SK-N-SH (cell line): ENCODE data around the gene PRDX5.

Source experiments
- GABPA ChIP-seq: IDR thresholded peaks from 2 replicates; pipeline ENCODE4 v1.4.0; 2012; ENCODE audit warnings: low read depth, mild to moderate bottlenecking
- POLR2AphosphoS5 ChIP-seq: IDR thresholded peaks from 2 replicates; pipeline ENCODE4 v1.6.1; 2012; ENCODE audit warnings: low read depth, low read length
- TF ChIP-seq, protein P1 (sequence below): fragments of 200-600 bp; sonication (generic); IDR thresholded peaks from 2 replicates; pipeline ENCODE4 v1.6.1; 2017; ENCODE audit warnings: antibody characterized with exemption, mild to moderate bottlenecking, moderate library complexity

DNA sequence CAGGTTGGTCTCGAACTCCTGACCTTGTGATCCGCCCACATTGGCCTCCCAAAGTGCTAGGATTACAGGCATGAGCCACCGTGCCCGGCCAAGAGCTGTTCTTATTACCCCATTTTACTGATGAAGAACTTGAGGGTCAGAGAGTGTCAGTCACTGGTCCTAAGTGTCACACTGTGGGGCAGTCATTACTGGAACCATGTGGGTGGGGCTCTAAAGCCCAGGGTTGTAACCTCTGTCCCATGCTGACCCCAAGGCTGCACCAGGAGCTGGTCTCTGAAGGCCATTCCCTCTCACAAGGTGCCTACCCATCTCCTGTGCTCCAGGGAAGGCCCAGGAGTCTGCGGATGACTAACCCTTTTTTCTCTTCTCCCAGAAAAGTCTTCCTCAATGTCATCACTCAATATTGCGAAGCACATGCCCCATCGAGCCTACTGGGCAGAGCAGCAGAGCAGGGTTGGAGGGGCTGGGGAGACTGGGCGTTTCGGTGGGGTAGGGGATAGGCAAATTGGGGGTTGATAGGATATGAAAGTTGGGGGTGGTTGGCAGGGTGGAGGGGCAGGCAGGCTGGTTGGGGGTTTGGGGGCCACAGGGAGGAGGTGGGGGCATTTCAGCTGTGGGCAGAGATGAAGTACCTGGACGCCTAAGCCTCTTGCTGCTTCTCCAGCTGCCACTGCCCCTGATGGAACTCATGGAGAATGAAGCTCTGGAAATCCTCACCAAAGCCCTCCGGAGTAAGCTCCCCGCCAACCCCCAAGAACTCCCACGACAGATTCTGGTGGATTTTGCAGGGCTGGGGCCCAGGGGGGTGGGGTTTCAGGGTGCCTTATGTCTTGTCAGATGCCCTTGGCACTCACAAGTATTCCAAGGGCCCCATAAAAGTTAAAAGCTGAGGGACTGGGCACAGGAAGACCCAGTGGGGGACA lies 14.6 kb upstream of the PRDX5 start:
- TF ChIP-seq, protein P1, sequence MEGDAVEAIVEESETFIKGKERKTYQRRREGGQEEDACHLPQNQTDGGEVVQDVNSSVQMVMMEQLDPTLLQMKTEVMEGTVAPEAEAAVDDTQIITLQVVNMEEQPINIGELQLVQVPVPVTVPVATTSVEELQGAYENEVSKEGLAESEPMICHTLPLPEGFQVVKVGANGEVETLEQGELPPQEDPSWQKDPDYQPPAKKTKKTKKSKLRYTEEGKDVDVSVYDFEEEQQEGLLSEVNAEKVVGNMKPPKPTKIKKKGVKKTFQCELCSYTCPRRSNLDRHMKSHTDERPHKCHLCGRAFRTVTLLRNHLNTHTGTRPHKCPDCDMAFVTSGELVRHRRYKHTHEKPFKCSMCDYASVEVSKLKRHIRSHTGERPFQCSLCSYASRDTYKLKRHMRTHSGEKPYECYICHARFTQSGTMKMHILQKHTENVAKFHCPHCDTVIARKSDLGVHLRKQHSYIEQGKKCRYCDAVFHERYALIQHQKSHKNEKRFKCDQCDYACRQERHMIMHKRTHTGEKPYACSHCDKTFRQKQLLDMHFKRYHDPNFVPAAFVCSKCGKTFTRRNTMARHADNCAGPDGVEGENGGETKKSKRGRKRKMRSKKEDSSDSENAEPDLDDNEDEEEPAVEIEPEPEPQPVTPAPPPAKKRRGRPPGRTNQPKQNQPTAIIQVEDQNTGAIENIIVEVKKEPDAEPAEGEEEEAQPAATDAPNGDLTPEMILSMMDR, result no peak
- TF ChIP-seq GABPA, result no peak
- no peak for TF ChIP-seq POLR2AphosphoS5
